HL-60 (cell line): ENCODE results near the gene RELL1.

Source experiments
- GABPA ChIP-seq: IDR thresholded peaks from 2 replicates; pipeline ENCODE4 v1.6.1; 2012; ENCODE audit warnings: low read depth
- POLR2AphosphoS5 ChIP-seq: IDR thresholded peaks from 2 replicates; pipeline ENCODE4 v1.6.1; 2012; ENCODE audit warnings: low read depth
- TF ChIP-seq, protein P1 (sequence below): IDR thresholded peaks from one replicate; pipeline ENCODE4 v1.5.1; 2011; ENCODE audit warnings: low read length, control low read depth, inconsistent platforms; ENCODE audit not compliant: insufficient read depth
- TF ChIP-seq, protein P2 (sequence below): IDR thresholded peaks from 2 replicates; pipeline ENCODE4 v1.6.1; 2012; ENCODE audit warnings: low read depth; ENCODE audit not compliant: insufficient replicate concordance

- TF ChIP-seq POLR2AphosphoS5 (no peak), GABPA (no peak)
- TF ChIP-seq, protein P1, sequence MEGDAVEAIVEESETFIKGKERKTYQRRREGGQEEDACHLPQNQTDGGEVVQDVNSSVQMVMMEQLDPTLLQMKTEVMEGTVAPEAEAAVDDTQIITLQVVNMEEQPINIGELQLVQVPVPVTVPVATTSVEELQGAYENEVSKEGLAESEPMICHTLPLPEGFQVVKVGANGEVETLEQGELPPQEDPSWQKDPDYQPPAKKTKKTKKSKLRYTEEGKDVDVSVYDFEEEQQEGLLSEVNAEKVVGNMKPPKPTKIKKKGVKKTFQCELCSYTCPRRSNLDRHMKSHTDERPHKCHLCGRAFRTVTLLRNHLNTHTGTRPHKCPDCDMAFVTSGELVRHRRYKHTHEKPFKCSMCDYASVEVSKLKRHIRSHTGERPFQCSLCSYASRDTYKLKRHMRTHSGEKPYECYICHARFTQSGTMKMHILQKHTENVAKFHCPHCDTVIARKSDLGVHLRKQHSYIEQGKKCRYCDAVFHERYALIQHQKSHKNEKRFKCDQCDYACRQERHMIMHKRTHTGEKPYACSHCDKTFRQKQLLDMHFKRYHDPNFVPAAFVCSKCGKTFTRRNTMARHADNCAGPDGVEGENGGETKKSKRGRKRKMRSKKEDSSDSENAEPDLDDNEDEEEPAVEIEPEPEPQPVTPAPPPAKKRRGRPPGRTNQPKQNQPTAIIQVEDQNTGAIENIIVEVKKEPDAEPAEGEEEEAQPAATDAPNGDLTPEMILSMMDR, result no peak
- TF ChIP-seq, protein P2, sequence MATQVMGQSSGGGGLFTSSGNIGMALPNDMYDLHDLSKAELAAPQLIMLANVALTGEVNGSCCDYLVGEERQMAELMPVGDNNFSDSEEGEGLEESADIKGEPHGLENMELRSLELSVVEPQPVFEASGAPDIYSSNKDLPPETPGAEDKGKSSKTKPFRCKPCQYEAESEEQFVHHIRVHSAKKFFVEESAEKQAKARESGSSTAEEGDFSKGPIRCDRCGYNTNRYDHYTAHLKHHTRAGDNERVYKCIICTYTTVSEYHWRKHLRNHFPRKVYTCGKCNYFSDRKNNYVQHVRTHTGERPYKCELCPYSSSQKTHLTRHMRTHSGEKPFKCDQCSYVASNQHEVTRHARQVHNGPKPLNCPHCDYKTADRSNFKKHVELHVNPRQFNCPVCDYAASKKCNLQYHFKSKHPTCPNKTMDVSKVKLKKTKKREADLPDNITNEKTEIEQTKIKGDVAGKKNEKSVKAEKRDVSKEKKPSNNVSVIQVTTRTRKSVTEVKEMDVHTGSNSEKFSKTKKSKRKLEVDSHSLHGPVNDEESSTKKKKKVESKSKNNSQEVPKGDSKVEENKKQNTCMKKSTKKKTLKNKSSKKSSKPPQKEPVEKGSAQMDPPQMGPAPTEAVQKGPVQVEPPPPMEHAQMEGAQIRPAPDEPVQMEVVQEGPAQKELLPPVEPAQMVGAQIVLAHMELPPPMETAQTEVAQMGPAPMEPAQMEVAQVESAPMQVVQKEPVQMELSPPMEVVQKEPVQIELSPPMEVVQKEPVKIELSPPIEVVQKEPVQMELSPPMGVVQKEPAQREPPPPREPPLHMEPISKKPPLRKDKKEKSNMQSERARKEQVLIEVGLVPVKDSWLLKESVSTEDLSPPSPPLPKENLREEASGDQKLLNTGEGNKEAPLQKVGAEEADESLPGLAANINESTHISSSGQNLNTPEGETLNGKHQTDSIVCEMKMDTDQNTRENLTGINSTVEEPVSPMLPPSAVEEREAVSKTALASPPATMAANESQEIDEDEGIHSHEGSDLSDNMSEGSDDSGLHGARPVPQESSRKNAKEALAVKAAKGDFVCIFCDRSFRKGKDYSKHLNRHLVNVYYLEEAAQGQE, result no peak
Measured at GRCh38 chr4:37590016-37590415, 96.2 kb downstream of the RELL1 start.
